Chondrocyte (in vitro differentiated cells): ENCODE measurements around the gene DYNLRB2. TPM values are rescaled to one million over a fixed set of nuclear protein-coding genes. Genes with fewer than 3 reads are reported as not detected.

Experiments
- DNase-seq: peaks from one replicate; pipeline ENCODE4 v3.0.0; 2021; ENCODE audit warnings: mixed read lengths, low spot score
- H3K27ac Mint-ChIP-seq: one replicate; pipeline ENCODE4 v1.8.0; 2021; ENCODE audit warnings: mild to moderate bottlenecking, moderate library complexity, mixed read lengths; ENCODE audit not compliant: unreplicated experiment
- H3K27me3 Mint-ChIP-seq: 2 replicates; pipeline ENCODE4 v1.8.0; 2021; ENCODE audit warnings: low read depth, mixed read lengths
- H3K36me3 Mint-ChIP-seq: 2 replicates; pipeline ENCODE4 v1.8.0; 2021; ENCODE audit warnings: low read depth, mixed read lengths
- H3K4me1 Mint-ChIP-seq: 2 replicates; pipeline ENCODE4 v1.8.0; 2021; ENCODE audit warnings: low read depth, mild to moderate bottlenecking, mixed read lengths
- H3K4me3 Mint-ChIP-seq: one replicate; pipeline ENCODE4 v1.8.0; 2021; ENCODE audit warnings: mild to moderate bottlenecking, moderate library complexity, mixed read lengths; ENCODE audit not compliant: unreplicated experiment
- H3K9me3 Mint-ChIP-seq: 2 replicates; pipeline ENCODE4 v1.8.0; 2021; ENCODE audit warnings: low read depth, mixed read lengths
- total RNA-seq: library from RNA; stranded (reverse); gene quantifications from 3 replicates; pipeline ENCODE4 v1.2.1, GENCODE V29; 2021
- TF ChIP-seq, protein P1 (sequence below): fragments of 200-600 bp; sonication (generic); IDR thresholded peaks from 2 replicates; pipeline ENCODE4 v1.5.0; 2021; ENCODE audit warnings: antibody characterized with exemption, mild to moderate bottlenecking, moderate library complexity

The DYNLRB2 gene
- total RNA-seq, 1 donor from 2014 or later = not detected

- H3K27me3 Mint-ChIP-seq = peaks cover 6% of the 10 kb centered on the region
- no peaks in the 10 kb centered on the region for H3K9me3 Mint-ChIP-seq
- TF ChIP-seq, protein P1, sequence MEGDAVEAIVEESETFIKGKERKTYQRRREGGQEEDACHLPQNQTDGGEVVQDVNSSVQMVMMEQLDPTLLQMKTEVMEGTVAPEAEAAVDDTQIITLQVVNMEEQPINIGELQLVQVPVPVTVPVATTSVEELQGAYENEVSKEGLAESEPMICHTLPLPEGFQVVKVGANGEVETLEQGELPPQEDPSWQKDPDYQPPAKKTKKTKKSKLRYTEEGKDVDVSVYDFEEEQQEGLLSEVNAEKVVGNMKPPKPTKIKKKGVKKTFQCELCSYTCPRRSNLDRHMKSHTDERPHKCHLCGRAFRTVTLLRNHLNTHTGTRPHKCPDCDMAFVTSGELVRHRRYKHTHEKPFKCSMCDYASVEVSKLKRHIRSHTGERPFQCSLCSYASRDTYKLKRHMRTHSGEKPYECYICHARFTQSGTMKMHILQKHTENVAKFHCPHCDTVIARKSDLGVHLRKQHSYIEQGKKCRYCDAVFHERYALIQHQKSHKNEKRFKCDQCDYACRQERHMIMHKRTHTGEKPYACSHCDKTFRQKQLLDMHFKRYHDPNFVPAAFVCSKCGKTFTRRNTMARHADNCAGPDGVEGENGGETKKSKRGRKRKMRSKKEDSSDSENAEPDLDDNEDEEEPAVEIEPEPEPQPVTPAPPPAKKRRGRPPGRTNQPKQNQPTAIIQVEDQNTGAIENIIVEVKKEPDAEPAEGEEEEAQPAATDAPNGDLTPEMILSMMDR = no peak
- H3K27ac Mint-ChIP-seq = no peak overlapping the region
- H3K36me3 Mint-ChIP-seq = no peaks in the 10 kb centered on the region
- peaks cover 3% of the 10 kb centered on the region for H3K4me1 Mint-ChIP-seq
- no peak for DNase-seq
- no peak overlapping the region for H3K4me3 Mint-ChIP-seq
Observed at GRCh38 chr16:80546249-80546648, 5.5 kb downstream of the DYNLRB2 start.

GRCh38 chr16:80547145-80547544 lies 6.4 kb downstream of the DYNLRB2 start:
- no peaks in the 10 kb centered on the region for H3K9me3 Mint-ChIP-seq
- TF ChIP-seq, protein P1 = no peak
- H3K27me3 Mint-ChIP-seq = peaks cover 6% of the 10 kb centered on the region
- H3K36me3 Mint-ChIP-seq = no peaks in the 10 kb centered on the region
- no peak for DNase-seq
- H3K4me1 Mint-ChIP-seq = no peaks in the 10 kb centered on the region
- no peak overlapping the region for H3K4me3 Mint-ChIP-seq
- H3K27ac Mint-ChIP-seq = no peak overlapping the region

DNA sequence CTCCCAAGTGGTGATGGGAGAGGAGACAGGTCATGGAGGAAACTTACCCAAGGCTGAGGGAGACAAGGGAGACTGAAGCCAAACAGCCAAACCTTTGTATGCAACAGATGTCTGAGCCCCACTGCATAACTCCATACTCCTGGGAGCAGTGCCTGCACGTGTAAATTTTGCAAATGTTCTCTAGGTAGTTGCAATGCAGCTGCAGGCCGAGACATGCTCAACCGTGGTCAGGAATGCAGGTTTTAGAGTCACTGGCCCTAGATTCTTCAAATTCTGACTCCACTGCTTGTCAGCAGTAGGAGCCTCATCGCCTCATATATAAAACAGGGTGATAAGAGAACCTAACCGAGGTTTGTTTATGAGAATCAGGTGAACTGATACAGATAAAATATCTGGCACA lies 11.5 kb downstream of the DYNLRB2 start:
- Mint-ChIP-seq H3K9me3 (no peaks in the 10 kb centered on the region), H3K27me3 (peaks cover 4% of the 10 kb centered on the region), H3K36me3 (no peaks in the 10 kb centered on the region), H3K4me3 (no peak overlapping the region), H3K27ac (no peak overlapping the region), H3K4me1 (no peaks in the 10 kb centered on the region)
- TF ChIP-seq, protein P1 = no peak
- DNase-seq = no peak

GRCh38 chr16:80554033-80554432 lies 13.2 kb downstream of the DYNLRB2 start:
- Mint-ChIP-seq H3K4me3 (no peak overlapping the region), H3K27me3 (peaks cover 5% of the 10 kb centered on the region), H3K9me3 (no peaks in the 10 kb centered on the region), H3K36me3 (no peaks in the 10 kb centered on the region), H3K27ac (no peak overlapping the region), H3K4me1 (no peaks in the 10 kb centered on the region)
- TF ChIP-seq, protein P1 = no peak
- DNase-seq = no peak

DNA sequence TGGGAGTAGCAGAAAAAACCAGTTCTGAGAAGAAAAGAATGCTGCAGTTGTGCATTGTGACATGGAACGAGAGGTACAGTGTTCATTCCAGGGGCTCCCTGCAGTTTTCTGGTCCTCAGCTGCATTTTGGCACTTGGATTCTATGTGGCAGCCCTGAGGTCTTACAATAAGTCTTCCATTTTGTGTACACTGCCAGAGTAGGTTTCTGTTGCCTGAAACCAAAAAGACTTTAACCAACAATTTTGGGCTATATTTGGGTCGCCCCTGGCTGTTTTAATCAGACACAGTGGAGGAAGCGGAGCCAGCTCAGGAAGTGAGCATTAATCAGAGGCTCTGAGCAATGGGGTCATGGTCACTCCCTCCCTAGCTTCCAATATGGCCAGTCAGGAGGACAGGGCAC lies 15.7 kb downstream of the DYNLRB2 start:
- Mint-ChIP-seq H3K36me3 (no peaks in the 10 kb centered on the region), H3K4me1 (no peaks in the 10 kb centered on the region), H3K27ac (no peak overlapping the region), H3K4me3 (no peak overlapping the region), H3K9me3 (no peaks in the 10 kb centered on the region), H3K27me3 (peaks cover 15% of the 10 kb centered on the region)
- no peak for DNase-seq
- TF ChIP-seq, protein P1 = no peak
